ENCODE results near the gene MCC. TPM values are rescaled to one million over a fixed set of nuclear protein-coding genes. Genes with fewer than 3 reads are reported as not detected.

MCC gene
- total and polyA plus RNA-seq, 7 donors, result 1.4 to 13.8 (median 4.4) TPM

GRCh38 chr5:113433862-113434612 lies 54.2 kb downstream of the MCC start:
- Histone ChIP-seq H3K27ac (no peak overlapping the region), H3K36me3 (ENCODE audit: insufficient read depth in 1 of 2, low read depth in 1 of 2) (no peaks in the 10 kb centered on the region), H3K9me3 (no peaks in the 10 kb centered on the region), H3K4me3 (no peak overlapping the region), H3K27me3 (ENCODE audit: insufficient read depth in 3 of 3, low read length in 2 of 3) (no peaks in the 10 kb centered on the region), H3K4me1 (no peaks in the 10 kb centered on the region)
- DNase-seq (no peak), ATAC-seq (no peak)
- TF ChIP-seq, protein P1, sequence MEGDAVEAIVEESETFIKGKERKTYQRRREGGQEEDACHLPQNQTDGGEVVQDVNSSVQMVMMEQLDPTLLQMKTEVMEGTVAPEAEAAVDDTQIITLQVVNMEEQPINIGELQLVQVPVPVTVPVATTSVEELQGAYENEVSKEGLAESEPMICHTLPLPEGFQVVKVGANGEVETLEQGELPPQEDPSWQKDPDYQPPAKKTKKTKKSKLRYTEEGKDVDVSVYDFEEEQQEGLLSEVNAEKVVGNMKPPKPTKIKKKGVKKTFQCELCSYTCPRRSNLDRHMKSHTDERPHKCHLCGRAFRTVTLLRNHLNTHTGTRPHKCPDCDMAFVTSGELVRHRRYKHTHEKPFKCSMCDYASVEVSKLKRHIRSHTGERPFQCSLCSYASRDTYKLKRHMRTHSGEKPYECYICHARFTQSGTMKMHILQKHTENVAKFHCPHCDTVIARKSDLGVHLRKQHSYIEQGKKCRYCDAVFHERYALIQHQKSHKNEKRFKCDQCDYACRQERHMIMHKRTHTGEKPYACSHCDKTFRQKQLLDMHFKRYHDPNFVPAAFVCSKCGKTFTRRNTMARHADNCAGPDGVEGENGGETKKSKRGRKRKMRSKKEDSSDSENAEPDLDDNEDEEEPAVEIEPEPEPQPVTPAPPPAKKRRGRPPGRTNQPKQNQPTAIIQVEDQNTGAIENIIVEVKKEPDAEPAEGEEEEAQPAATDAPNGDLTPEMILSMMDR (IDR thresholded peaks at IDR 0.05), result no peak
- WGBS, 3 donors, result 96 to 97% (median 97%) methylated on average over 38 of the region's 38 CpGs
- intact Hi-C loops (cut with DNase I), result no loop called here

DNA sequence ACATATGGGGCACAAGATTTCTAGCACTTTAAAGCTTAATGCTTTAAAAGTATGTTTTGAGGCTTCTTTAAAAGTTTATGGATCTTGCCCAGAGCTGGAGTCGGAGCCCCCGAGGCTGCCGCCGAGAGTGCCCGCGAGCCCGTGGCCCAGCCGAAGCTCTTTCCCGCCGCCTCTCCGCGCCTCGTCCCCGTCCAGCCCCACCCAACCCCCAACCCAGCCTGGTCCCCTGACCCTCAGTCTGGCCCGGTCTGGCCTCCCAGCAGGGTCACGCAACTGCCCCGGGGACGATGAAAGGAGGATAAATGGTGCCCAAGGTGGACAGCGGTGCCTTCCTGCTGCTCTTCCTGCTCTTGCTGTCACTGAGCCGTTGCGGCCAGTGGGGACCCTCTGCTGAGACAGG lies 55.2 kb downstream of the MCC start:
- Histone ChIP-seq H3K27ac (no peak overlapping the region), H3K4me3 (no peak overlapping the region), H3K9me3 (no peaks in the 10 kb centered on the region), H3K4me1 (no peaks in the 10 kb centered on the region), H3K27me3 (ENCODE audit: insufficient read depth in 3 of 3, low read length in 2 of 3) (no peaks in the 10 kb centered on the region), H3K36me3 (ENCODE audit: insufficient read depth in 1 of 2, low read depth in 1 of 2) (no peaks in the 10 kb centered on the region)
- TF ChIP-seq, protein P1 (IDR thresholded peaks at IDR 0.05), result no peak
- DNase-seq, result no peak
- no peak for ATAC-seq
- 88 to 94% (median 91%) methylated on average over 21 of the region's 21 CpGs for WGBS, 3 donors
- intact Hi-C loops (cut with DNase I), result no loop called here

- 58 to 67% (median 63%) methylated on average over 3 of the region's 3 CpGs for WGBS, 3 donors
- TF ChIP-seq, protein P1 (IDR thresholded peaks at IDR 0.05), result no peak
These were observed 60.2 kb downstream of the MCC start for GRCh38 chr5:113427871-113428574.

DNA sequence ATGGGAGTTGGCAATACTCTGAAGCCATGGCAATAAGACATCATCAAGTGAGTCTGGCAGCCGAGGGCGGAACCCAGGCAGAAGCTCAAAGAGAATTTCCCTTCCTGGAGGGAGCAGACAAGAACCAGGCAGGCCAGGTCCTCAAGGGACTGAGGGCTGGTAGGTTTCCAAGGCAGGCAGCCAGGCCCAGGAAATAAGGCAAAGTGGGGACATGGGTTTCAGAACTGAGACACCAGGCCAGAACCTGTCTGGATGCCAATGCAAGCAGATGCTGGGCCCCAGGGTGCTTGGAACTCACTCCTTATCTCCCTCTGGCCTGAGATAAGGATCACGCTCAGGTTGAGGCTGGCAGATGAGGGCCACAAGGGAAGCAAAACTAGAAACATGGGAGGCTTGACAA lies 62.3 kb downstream of the MCC start:
- no peaks in the 10 kb centered on the region for H3K4me1 ChIP-seq
- intact Hi-C loops (cut with DNase I), result no loop called here
- DNase-seq (no peak), ATAC-seq (no peak)
- no peaks in the 10 kb centered on the region for H3K27me3 ChIP-seq (ENCODE audit: insufficient read depth in 3 of 3, low read length in 2 of 3)
- no peaks in the 10 kb centered on the region for H3K36me3 ChIP-seq (ENCODE audit: insufficient read depth in 1 of 2, low read depth in 1 of 2)
- H3K27ac ChIP-seq, result no peak overlapping the region
- no peaks in the 10 kb centered on the region for H3K9me3 ChIP-seq
- TF ChIP-seq, protein P1 (IDR thresholded peaks at IDR 0.05), result no peak
- WGBS, 3 donors, result 65 to 91% (median 75%) methylated on average over 3 of the region's 3 CpGs
- no peak overlapping the region for H3K4me3 ChIP-seq

More at GRCh38 chr5:113427871-113428574, 60.2 kb downstream of the MCC start:
- Histone ChIP-seq H3K27me3 (ENCODE audit: insufficient read depth in 3 of 3, low read length in 2 of 3) (no peaks in the 10 kb centered on the region), H3K36me3 (ENCODE audit: insufficient read depth in 1 of 2, low read depth in 1 of 2) (no peaks in the 10 kb centered on the region), H3K27ac (no peak overlapping the region), H3K4me3 (no peak overlapping the region), H3K9me3 (no peaks in the 10 kb centered on the region), H3K4me1 (no peaks in the 10 kb centered on the region)
- ATAC-seq (no peak), DNase-seq (no peak)
- intact Hi-C loops (cut with DNase I), result no loop called here

Data from psoas muscle (tissue), 8 donors.